BLaER1 (cell line): ENCODE results near the gene PRKCQ.

Experiments
- H3K27ac ChIP-seq: shearing (Covaris generic); formaldehyde crosslinking; 2 replicates; pipeline ENCODE4 v1.8.1; 2022
- H3K27me3 ChIP-seq: shearing (Covaris generic); formaldehyde crosslinking; 2 replicates; pipeline ENCODE4 v1.8.1; 2022
- H3K36me3 ChIP-seq: shearing (Covaris generic); formaldehyde crosslinking; 2 replicates; pipeline ENCODE4 v1.8.1; 2022
- H3K4me1 ChIP-seq: shearing (Covaris generic); formaldehyde crosslinking; 2 replicates; pipeline ENCODE4 v1.8.1; 2022
- H3K4me2 ChIP-seq: shearing (Covaris generic); formaldehyde crosslinking; 2 replicates; pipeline ENCODE4 v1.8.1; 2022
- H3K4me3 ChIP-seq: shearing (Covaris generic); formaldehyde crosslinking; 2 replicates; pipeline ENCODE4 v1.8.1; 2022
- H3K9ac ChIP-seq: shearing (Covaris generic); formaldehyde crosslinking; 2 replicates; pipeline ENCODE4 v1.8.1; 2022
- H3K9me3 ChIP-seq: shearing (Covaris generic); formaldehyde crosslinking; 2 replicates; pipeline ENCODE4 v1.8.1; 2022
- H4K20me1 ChIP-seq: shearing (Covaris generic); formaldehyde crosslinking; 2 replicates; pipeline ENCODE4 v1.8.1; 2022
- Cebpa-rat ChIP-seq: shearing (Covaris generic); IDR thresholded peaks from 2 replicates; pipeline ENCODE4 v1.8.1; 2022

The PRKCQ gene

DNA sequence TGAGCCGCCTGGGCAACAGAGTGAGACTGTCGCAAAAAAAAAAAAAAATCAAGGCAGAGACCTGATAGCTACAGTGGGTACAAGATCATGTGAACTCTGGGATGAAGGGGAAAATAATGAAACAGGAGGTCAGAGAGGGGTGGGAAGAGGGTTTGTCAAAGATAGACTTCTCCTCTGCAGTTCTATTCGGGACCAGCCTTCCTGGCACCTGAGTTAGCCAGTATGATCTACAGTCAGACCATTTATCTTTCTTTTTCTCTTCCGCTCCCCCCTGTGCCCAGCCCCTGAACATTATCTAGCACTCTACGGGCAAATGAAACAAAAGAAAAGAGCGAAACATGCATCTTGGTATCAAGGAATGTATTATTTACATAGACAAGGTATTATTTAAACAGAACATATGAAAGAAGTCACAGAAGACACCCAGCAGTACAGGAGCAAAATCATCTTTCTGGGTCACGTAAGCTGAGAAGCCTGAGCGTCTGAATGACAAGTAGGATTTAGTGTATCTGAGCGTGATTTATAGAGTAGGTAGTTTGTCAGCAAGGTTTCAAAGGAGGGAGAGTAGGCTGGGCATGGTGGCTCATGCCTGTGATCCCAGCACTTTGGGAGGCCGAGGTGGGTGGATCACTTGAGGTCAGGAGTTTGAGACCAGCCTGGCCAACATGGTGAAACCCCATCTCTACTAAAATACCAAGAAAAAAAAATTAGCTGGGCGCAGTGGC is 109.0 kb downstream of the PRKCQ start:
- Histone ChIP-seq H3K9ac (no peak overlapping the region), H3K4me1 (peaks cover 43% of the 10 kb centered on the region), H3K27ac (no peak overlapping the region), H3K36me3 (peaks cover 35% of the 10 kb centered on the region), H3K9me3 (peaks cover 10% of the 10 kb centered on the region; the same call in 1 of the 2 replicates), H3K27me3 (no peaks in the 10 kb centered on the region), H3K4me2 (no peak overlapping the region), H4K20me1 (no peaks in the 10 kb centered on the region), H3K4me3 (no peak overlapping the region)
- TF ChIP-seq Cebpa-rat: no peak

DNA sequence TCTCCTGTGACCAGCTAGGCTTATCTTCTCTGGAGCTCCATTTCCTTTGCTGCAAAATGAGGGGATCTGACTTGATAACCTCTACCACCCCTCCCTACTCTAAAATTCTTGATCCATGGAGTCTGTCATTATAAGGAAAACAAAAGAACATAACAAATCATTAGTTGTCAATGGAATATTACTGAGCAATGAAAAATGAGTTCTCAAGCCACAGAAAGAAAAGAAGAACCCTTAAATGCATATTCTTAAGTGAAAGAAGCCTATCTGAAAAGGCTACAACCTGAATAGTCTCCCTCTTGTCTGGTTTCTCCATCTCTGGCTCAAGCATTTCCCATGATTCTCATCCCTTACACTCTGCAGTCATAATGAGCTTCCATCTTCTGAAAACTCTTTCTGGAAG is 110.4 kb downstream of the PRKCQ start:
- no peak overlapping the region for H3K4me2 ChIP-seq
- H3K9me3 ChIP-seq: peaks cover 10% of the 10 kb centered on the region; the same call in 1 of the 2 replicates
- H3K4me3 ChIP-seq: no peak overlapping the region
- no peaks in the 10 kb centered on the region for H3K27me3 ChIP-seq
- no peaks in the 10 kb centered on the region for H4K20me1 ChIP-seq
- no peak for TF ChIP-seq Cebpa-rat
- H3K4me1 ChIP-seq: peaks cover 31% of the 10 kb centered on the region
- H3K27ac ChIP-seq: no peak overlapping the region
- H3K36me3 ChIP-seq: peaks cover 37% of the 10 kb centered on the region
- no peak overlapping the region for H3K9ac ChIP-seq

DNA sequence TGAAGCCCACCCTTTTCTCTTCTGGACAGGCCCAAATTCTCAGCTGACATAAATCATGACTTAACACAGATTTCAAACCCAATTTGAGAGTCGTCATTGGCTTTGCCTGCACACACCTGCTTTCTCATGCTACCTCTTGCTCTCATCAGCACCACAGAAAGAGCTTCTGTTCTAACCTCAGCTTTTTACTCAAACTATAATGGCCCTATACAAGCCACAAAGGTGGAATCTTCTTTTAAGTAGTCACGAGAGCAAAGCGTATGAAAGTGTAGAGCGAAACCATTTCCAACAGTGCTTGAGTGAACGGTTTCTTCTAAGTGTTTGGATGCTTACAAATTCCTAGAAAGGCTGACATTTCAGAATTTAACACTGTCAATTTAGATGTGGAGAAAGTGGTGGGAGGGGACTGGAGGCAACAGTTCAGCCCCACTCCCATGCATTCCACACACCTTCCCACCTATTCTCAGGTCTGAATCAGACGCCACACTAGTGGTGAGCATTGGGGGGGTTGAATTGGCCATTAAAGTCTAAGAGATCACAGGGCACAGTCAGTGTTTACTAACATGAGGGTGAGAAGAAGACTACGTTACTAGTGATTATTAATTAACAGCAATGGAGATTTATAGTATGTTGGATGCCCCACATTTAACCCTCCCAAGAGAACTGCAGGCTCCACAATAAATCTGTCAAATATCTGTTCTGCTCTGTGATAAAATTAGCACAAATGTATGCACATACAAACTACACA is 114.0 kb downstream of the PRKCQ start:
- Histone ChIP-seq H3K4me3 (no peak overlapping the region), H3K36me3 (peaks cover 56% of the 10 kb centered on the region), H3K9ac (no peak overlapping the region), H4K20me1 (no peaks in the 10 kb centered on the region), H3K4me1 (no peaks in the 10 kb centered on the region), H3K27me3 (no peaks in the 10 kb centered on the region), H3K9me3 (peaks cover 10% of the 10 kb centered on the region; the same call in 1 of the 2 replicates), H3K27ac (no peak overlapping the region), H3K4me2 (no peak overlapping the region)
- no peak for TF ChIP-seq Cebpa-rat

DNA sequence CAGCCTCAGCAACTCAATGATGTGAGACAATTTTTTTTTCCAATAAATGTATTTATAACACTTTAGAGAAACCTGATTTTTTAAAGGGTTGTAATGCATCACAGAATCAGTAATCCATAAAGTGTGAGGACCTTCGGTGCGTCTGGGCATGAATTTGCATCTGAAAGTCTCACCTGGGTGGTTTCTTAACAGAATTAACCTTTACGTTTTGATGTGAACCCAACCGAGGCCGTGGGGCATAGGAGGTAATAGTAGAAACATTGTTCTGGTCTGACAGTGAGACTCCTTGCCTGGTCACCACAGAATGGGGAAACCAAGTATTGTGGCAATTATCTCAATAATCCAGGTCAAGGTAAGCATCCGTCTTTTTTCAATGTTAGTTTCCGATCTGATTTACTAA is 114.6 kb downstream of the PRKCQ start:
- Histone ChIP-seq H3K4me1 (no peaks in the 10 kb centered on the region), H3K27me3 (no peaks in the 10 kb centered on the region), H3K9ac (no peak overlapping the region), H3K4me2 (no peak overlapping the region), H3K27ac (no peak overlapping the region), H4K20me1 (no peaks in the 10 kb centered on the region), H3K4me3 (no peak overlapping the region), H3K9me3 (peaks cover 10% of the 10 kb centered on the region; the same call in 1 of the 2 replicates), H3K36me3 (peaks cover 58% of the 10 kb centered on the region)
- no peak for TF ChIP-seq Cebpa-rat

DNA sequence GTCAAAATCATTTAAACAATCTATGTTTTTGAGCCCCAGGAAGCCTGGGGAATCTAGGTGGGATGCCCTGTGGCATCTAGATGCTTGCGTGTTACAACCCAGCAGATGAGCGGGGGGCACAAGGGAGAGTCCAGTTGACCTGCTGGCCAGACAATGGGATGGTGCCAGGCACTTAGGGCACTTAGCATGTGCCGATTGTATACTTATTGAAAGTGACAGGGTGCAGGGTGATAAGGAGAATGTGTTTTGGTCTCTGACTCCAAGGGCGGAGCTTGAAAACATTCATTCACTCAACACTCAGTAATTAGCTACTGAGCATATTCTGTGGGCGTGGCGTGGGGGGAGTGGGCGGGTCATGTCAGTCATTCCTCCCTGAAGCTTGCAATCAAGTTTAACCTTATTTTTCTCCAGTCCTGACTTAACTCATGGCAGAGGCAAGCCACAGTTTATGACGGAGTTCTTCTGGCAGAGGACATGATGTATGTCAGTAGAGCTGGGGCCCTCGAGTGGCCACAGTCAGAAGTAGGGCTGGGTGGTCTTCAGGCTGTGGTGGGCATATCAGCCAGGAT is 115.1 kb downstream of the PRKCQ start:
- TF ChIP-seq Cebpa-rat: no peak
- Histone ChIP-seq H3K9ac (no peak overlapping the region), H3K4me2 (no peak overlapping the region), H3K36me3 (peaks cover 58% of the 10 kb centered on the region), H4K20me1 (no peaks in the 10 kb centered on the region), H3K4me1 (no peaks in the 10 kb centered on the region), H3K4me3 (no peak overlapping the region), H3K27ac (no peak overlapping the region), H3K27me3 (no peaks in the 10 kb centered on the region), H3K9me3 (peaks cover 10% of the 10 kb centered on the region; the same call in 1 of the 2 replicates)

DNA sequence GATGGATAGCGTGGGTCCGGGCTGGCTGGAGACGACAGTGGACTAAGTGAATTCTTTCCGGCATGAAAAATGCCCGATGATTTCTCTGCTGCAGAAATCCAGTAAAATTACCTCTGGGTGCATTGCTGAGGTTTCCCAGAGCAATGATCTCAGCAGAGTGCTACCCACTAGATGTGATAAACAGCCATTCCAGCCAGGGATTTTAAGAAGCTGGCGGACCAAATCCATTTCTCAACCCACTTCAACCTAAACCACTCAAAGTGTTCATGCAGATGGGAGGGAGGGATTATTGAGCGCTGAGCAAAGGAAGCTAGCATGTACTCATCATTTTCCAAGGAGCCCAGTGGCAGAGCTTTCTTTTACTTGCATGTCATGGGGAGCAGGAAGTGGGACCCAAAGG is 116.7 kb downstream of the PRKCQ start:
- peaks cover 6% of the 10 kb centered on the region; the same call in 1 of the 2 replicates for H3K9me3 ChIP-seq
- H3K36me3 ChIP-seq: peaks cover 64% of the 10 kb centered on the region

DNA sequence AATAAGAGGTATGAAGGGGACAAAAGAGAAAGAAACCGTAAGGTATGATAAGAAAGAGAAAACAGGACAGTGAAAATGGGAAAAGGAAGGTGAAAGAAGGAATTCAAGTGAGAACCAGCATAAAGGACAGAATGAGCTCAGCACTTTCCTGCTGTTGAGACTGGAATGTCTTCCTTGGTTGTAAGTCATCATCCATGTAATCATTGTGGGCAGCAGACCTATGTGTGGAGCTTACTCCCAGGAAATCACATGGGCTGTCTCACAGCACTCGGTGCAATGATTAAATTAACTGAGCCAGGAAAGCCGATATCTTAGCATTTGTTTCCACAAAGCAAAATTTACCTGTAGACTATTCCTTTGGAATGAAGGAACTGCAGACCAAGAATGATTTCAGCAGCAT is 118.1 kb downstream of the PRKCQ start:
- Histone ChIP-seq H3K36me3 (peaks cover 71% of the 10 kb centered on the region), H3K4me3 (no peak overlapping the region), H3K9me3 (peaks cover 6% of the 10 kb centered on the region; the same call in 1 of the 2 replicates), H3K4me2 (no peak overlapping the region), H4K20me1 (no peaks in the 10 kb centered on the region), H3K27me3 (no peaks in the 10 kb centered on the region), H3K27ac (no peak overlapping the region), H3K9ac (no peak overlapping the region), H3K4me1 (no peaks in the 10 kb centered on the region)
- TF ChIP-seq Cebpa-rat: no peak

More for the DNA sequence above, 116.7 kb downstream of the PRKCQ start:
- H3K9ac ChIP-seq: no peak overlapping the region
- no peak overlapping the region for H3K4me2 ChIP-seq
- no peaks in the 10 kb centered on the region for H4K20me1 ChIP-seq
- no peaks in the 10 kb centered on the region for H3K27me3 ChIP-seq
- no peaks in the 10 kb centered on the region for H3K4me1 ChIP-seq
- no peak overlapping the region for H3K27ac ChIP-seq
- no peak for TF ChIP-seq Cebpa-rat
- H3K4me3 ChIP-seq: no peak overlapping the region

DNA sequence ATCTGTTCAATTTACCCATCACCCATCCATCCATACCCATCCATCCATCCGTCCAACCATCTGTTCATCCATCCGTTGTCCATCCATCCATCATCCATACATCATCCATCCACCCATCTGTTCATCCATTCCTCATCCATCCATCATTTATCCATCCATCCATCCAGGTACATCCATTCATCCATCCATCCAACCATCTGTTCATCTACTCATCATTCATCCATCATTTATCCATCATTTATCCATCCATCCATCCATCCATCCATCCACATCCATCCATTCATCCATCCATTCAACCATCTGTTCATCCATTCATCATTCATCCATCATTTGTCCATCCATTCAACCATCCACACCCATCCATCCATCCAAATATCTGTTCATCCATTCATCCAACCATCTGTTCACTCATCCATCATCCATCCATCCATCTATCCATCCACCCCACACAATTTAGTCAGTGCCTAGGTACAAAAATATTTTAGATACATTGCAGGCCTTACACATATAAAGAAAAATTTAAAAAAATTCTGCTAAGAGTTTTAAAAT is 119.1 kb downstream of the PRKCQ start:
- Histone ChIP-seq H3K4me1 (no peaks in the 10 kb centered on the region), H3K36me3 (peaks cover 74% of the 10 kb centered on the region), H3K9ac (no peak overlapping the region), H3K9me3 (peaks cover 6% of the 10 kb centered on the region), H3K4me3 (no peak overlapping the region), H3K27ac (no peak overlapping the region), H3K27me3 (no peaks in the 10 kb centered on the region), H3K4me2 (no peak overlapping the region), H4K20me1 (no peaks in the 10 kb centered on the region)
- no peak for TF ChIP-seq Cebpa-rat

DNA sequence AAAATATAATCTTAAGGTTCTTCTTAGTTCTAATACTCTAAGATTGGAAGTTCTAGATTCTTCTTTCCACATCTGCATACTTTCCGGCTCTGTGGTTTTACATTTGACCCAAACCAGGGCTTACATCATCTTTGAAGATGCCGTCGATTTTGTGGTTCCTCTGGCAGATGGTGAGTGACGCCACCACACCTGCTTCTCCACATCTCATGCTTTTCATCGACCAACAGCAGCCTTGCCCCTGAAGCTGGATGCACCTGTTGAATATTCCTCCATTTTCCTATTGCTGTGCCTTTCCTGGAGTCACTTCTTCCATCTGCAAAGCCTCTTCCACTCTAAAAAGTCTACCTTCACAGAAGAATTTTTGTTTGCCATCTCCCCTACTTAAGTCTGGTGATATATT is 121.3 kb downstream of the PRKCQ start:
- no peak overlapping the region for H3K4me2 ChIP-seq
- H3K36me3 ChIP-seq: peaks cover 90% of the 10 kb centered on the region
- H3K9me3 ChIP-seq: peaks cover 6% of the 10 kb centered on the region
- H3K27me3 ChIP-seq: no peaks in the 10 kb centered on the region
- H3K9ac ChIP-seq: no peak overlapping the region
- H3K4me3 ChIP-seq: no peak overlapping the region
- no peak overlapping the region for H3K27ac ChIP-seq
- TF ChIP-seq Cebpa-rat: no peak
- no peaks in the 10 kb centered on the region for H3K4me1 ChIP-seq
- H4K20me1 ChIP-seq: no peaks in the 10 kb centered on the region

DNA sequence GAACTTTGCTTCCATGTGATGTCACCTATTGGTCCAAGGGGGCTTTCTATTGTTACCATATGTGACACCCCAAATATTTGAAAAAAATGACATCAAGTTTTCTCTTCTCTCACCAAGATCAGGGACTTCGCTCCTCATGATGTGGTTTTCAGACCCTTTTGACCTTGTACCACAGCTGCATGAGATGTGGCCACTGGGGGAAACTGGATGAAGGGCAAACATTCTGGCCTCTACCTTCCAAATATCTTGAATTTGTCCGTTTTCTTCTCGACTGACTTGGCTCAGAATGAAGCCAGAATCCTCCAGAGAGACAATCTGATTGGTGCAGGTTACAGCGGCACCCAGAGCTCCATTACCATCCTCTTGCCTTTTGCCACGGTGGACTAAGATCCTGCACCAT is 122.7 kb downstream of the PRKCQ start:
- Histone ChIP-seq H3K27ac (no peak overlapping the region), H3K4me2 (no peak overlapping the region), H3K36me3 (peaks cover 77% of the 10 kb centered on the region), H3K27me3 (no peaks in the 10 kb centered on the region), H3K9ac (no peak overlapping the region), H3K4me3 (no peak overlapping the region), H3K9me3 (peaks cover 6% of the 10 kb centered on the region), H4K20me1 (no peaks in the 10 kb centered on the region), H3K4me1 (no peaks in the 10 kb centered on the region)
- no peak for TF ChIP-seq Cebpa-rat
